ENCODE data around the gene STMN1. TPM values are rescaled to one million over a fixed set of nuclear protein-coding genes. Genes with fewer than 3 reads are reported as not detected.
"Not testable (repeated sequence)": the region's sequence is repeated elsewhere in the genome, so short reads cannot be mapped to it uniquely, and the experiment has no call there.

STMN1 gene
- total RNA-seq (10 to 100 TPM; 10.3 to 20.2 (median 16.0) TPM), polyA plus RNA-seq (20.7 TPM)
- long read RNA-seq, donor 1, partial matches to known transcripts, result 0 of 3 reads
- long read RNA-seq, donor 1, other reads (novel, unspliced or antisense), result 0 of 3 reads
- long read RNA-seq, donor 2, partial matches to known transcripts, result 0 of 1 reads
- long read RNA-seq, donor 2, other reads (novel, unspliced or antisense), result 0 of 1 reads
- long read RNA-seq, donor 3, partial matches to known transcripts, result 1 of 5 reads
- long read RNA-seq, donor 3, other reads (novel, unspliced or antisense), result 1 of 5 reads
- long read RNA-seq, donor 4, partial matches to known transcripts, result 0 of 2 reads
- long read RNA-seq, donor 4, other reads (novel, unspliced or antisense), result 0 of 2 reads

GRCh38 chr1:25905680-25906643 is at the start of gene STMN1:
TSS of gene STMN1 (minus strand) at chr1:25906419. CDS start at chr1:25904676, 1,743 bp downstream.
- ATAC-seq (peak; percentile 95 to 96), DNase-seq (peak; percentile 89 to 96 (median 96))
- no peaks in the 10 kb centered on the region for H3K27me3 ChIP-seq (ENCODE audit: control insufficient read depth, insufficient read depth)
- H3K4me3 ChIP-seq (ENCODE audit: low read length), result peak within 1 kb of the TSS; percentile 73
- H3K4me1 ChIP-seq (ENCODE audit: control insufficient read depth, insufficient read depth, low read length), result no peaks in the 10 kb centered on the region
- WGBS, result under 1% methylated on average over 102 of the region's 102 CpGs
- H3K27ac ChIP-seq (ENCODE audit: low read length), result no peak within 1 kb of the TSS
- intact Hi-C loops (cut with DNase I), result no loop called here
- H3K9me3 ChIP-seq (ENCODE audit: control insufficient read depth, low read length), result no peaks in the 10 kb centered on the region

DNA sequence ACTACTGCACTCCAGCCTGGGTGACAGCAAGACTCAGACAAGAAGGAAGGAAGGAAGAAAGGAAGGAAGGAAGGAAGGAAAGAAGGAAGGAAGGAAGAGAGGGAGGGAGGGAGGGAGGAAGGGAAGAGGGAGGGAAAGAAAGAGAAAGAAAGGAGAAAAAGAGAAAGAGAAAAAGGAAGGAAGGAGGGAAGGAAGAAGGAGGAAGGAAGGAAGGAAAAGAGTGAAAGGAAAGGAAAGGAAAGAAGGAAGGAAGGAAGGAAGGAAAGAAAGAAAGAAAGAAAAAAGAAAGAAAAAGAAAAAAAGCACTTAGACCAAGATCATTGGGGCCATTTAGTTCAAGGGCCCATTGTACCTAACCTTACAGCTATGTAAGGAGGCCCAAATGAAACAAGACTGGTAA is 49.3 kb upstream of the STMN1 start:
- no peaks in the 10 kb centered on the region for H3K4me1 ChIP-seq (ENCODE audit: control insufficient read depth, insufficient read depth, low read length)
- no peak for ATAC-seq

GRCh38 chr1:25954282-25954938 is 48.2 kb upstream of the STMN1 start:
- ATAC-seq, result no peak
- Histone ChIP-seq H3K4me3 (ENCODE audit: low read length) (no peak overlapping the region), H3K27me3 (ENCODE audit: control insufficient read depth, insufficient read depth) (no peaks in the 10 kb centered on the region), H3K4me1 (ENCODE audit: control insufficient read depth, insufficient read depth, low read length) (no peaks in the 10 kb centered on the region), H3K27ac (ENCODE audit: low read length) (no peak overlapping the region), H3K9me3 (ENCODE audit: control insufficient read depth, low read length) (peaks cover 4% of the 10 kb centered on the region)
- intact Hi-C loops (cut with DNase I), result no loop called here
- no peak for DNase-seq
- 80% methylated on average over 10 of the region's 10 CpGs for WGBS

More for the DNA sequence above, 49.3 kb upstream of the STMN1 start:
- no peak overlapping the region for H3K4me3 ChIP-seq (ENCODE audit: low read length)
- H3K9me3 ChIP-seq (ENCODE audit: control insufficient read depth, low read length), result peaks cover 1% of the 10 kb centered on the region
- no peak overlapping the region for H3K27ac ChIP-seq (ENCODE audit: low read length)
- no peak for DNase-seq
- intact Hi-C loops (cut with DNase I), result no loop called here
- H3K27me3 ChIP-seq (ENCODE audit: control insufficient read depth, insufficient read depth), result no peaks in the 10 kb centered on the region

DNA sequence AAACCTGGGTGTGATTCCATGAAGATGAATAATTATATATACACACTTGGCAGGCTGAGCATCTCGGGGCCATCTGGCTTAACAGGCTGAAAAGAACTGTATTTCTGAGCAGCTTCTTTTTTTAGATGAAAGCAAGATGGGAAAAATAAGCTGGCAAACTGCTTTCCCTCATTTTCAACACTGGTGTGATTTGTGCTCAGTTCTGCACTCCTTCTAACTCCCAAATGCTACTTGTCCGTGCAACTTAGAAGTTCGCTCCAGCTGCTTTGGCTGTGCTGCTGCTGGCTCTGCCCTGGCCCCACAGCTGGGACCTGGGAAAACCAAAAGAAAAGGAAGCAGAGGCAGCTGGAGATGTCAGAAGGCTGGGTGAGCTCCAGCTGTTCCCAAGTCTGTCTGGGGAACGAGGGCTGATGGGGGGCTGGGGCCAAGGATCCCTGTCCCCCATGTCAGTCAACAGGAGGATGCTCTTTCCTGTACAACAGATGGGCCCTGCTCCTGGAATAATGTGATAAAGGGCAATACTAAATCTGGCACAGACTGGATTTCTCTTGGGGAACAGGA is 46.7 kb upstream of the STMN1 start:
- ATAC-seq (no peak), DNase-seq (peak; percentile 23 to 77 (median 67))
- Histone ChIP-seq H3K27me3 (ENCODE audit: control insufficient read depth, insufficient read depth) (no peaks in the 10 kb centered on the region), H3K4me1 (ENCODE audit: control insufficient read depth, insufficient read depth, low read length) (no peaks in the 10 kb centered on the region), H3K27ac (ENCODE audit: low read length) (no peak overlapping the region), H3K4me3 (ENCODE audit: low read length) (no peak overlapping the region), H3K9me3 (ENCODE audit: control insufficient read depth, low read length) (peaks cover 2% of the 10 kb centered on the region)
- 49% methylated on average over 4 of the region's 4 CpGs for WGBS
- intact Hi-C loops (cut with DNase I), result no loop called here

- DNase-seq, result no peak
- Histone ChIP-seq H3K4me3 (ENCODE audit: low read length) (no peak overlapping the region), H3K9me3 (ENCODE audit: control insufficient read depth, low read length) (peaks cover 2% of the 10 kb centered on the region), H3K27me3 (ENCODE audit: control insufficient read depth, insufficient read depth) (no peaks in the 10 kb centered on the region), H3K27ac (ENCODE audit: low read length) (no peak overlapping the region), H3K4me1 (ENCODE audit: control insufficient read depth, insufficient read depth, low read length) (no peaks in the 10 kb centered on the region)
- ATAC-seq, result no peak
- WGBS, result 84% methylated on average over 4 of the region's 4 CpGs
- intact Hi-C loops (cut with DNase I), result no loop called here
These were observed 42.4 kb upstream of the STMN1 start for GRCh38 chr1:25948641-25949040.

- Histone ChIP-seq H3K9me3 (ENCODE audit: control insufficient read depth, low read length) (peaks cover 2% of the 10 kb centered on the region), H3K4me1 (ENCODE audit: control insufficient read depth, insufficient read depth, low read length) (no peaks in the 10 kb centered on the region), H3K4me3 (ENCODE audit: low read length) (no peak overlapping the region), H3K27me3 (ENCODE audit: control insufficient read depth, insufficient read depth) (no peaks in the 10 kb centered on the region), H3K27ac (ENCODE audit: low read length) (no peak overlapping the region)
- 94% methylated on average over 2 of the region's 2 CpGs for WGBS
- intact Hi-C loops (cut with DNase I), result no loop called here
- DNase-seq (no peak), ATAC-seq (no peak)
These were observed 40.8 kb upstream of the STMN1 start for GRCh38 chr1:25947027-25947426.

GRCh38 chr1:25945761-25946160 is 39.5 kb upstream of the STMN1 start:
- Histone ChIP-seq H3K9me3 (ENCODE audit: control insufficient read depth, low read length) (peaks cover 2% of the 10 kb centered on the region), H3K4me1 (ENCODE audit: control insufficient read depth, insufficient read depth, low read length) (no peaks in the 10 kb centered on the region), H3K27ac (ENCODE audit: low read length) (no peak overlapping the region), H3K4me3 (ENCODE audit: low read length) (no peak overlapping the region), H3K27me3 (ENCODE audit: control insufficient read depth, insufficient read depth) (no peaks in the 10 kb centered on the region)
- intact Hi-C loops (cut with DNase I), result no loop called here
- no peak for DNase-seq
- 86% methylated on average over 5 of the region's 5 CpGs for WGBS
- no peak for ATAC-seq

DNA sequence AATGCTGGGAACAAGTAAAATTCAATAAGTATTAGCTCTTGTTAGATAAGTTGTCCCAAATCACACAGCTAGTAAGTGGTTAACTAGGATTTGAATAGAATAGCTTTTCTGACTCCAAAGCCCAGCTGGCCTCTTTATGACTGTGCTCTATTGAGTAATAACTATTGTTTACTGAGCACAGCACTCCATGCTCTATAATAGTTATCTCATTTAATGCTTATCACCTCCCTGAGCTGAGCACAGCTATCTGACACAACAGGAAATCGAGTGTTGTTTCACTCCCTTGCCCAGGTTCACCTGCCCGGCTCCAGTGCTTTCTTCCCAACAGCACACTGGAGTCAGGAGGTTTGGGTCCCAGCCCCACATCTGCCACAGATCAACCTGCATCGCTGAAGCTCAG is 38.8 kb upstream of the STMN1 start:
- H3K4me1 ChIP-seq (ENCODE audit: control insufficient read depth, insufficient read depth, low read length), result no peaks in the 10 kb centered on the region
- no peak for ATAC-seq
- intact Hi-C loops (cut with DNase I), result no loop called here
- WGBS, result 79% methylated on average over 3 of the region's 3 CpGs
- no peak overlapping the region for H3K4me3 ChIP-seq (ENCODE audit: low read length)
- DNase-seq, result no peak
- H3K27ac ChIP-seq (ENCODE audit: low read length), result no peak overlapping the region
- H3K9me3 ChIP-seq (ENCODE audit: control insufficient read depth, low read length), result peaks cover 2% of the 10 kb centered on the region
- H3K27me3 ChIP-seq (ENCODE audit: control insufficient read depth, insufficient read depth), result no peaks in the 10 kb centered on the region

DNA sequence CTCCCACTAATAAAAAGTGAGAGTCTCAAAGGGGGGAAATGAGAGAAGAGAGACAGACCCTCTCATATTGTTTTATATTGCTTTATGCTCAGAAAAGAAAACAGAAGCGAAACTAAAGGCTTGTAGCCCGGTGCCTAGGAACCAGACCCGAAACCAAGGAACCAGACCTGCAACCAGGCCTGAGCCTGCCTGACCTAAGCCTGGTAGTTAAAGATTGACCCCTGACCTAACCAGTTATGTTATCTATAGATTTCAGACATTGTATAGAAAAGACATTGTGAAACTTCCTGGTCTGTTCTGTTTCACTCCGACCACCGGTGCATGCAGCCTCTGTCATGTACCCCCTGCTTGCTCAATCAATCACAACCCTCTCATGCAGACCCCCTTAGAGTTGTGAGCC is 37.3 kb upstream of the STMN1 start:
- H3K27me3 ChIP-seq (ENCODE audit: control insufficient read depth, insufficient read depth); H3K9me3 ChIP-seq (ENCODE audit: control insufficient read depth, low read length); H3K4me3 ChIP-seq (ENCODE audit: low read length); intact Hi-C loops (cut with DNase I); H3K27ac ChIP-seq (ENCODE audit: low read length); ATAC-seq; DNase-seq; H3K4me1 ChIP-seq (ENCODE audit: control insufficient read depth, insufficient read depth, low read length): not testable (repeated sequence)
- WGBS, result 71% methylated on average over 5 of the region's 5 CpGs

DNA sequence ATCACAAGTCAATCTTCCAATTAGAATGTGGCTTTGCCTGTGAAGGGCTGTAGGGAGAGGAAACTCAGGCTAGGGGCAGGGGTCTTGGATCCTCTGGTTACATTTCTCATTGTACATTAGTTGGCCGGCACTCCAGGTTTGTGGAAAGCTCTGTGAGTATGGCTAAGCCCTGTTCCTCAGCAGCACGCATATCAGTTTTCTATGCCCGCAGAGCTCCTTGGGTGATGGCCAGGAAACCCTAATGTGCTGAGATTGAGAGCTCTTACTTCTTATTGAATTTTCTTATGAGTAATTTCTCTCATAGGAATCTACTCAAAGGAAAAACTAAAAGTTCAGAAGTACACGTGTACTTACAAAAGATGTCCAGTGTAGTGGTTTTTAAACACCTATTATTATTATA is 30.7 kb upstream of the STMN1 start:
- Histone ChIP-seq H3K4me1 (ENCODE audit: control insufficient read depth, insufficient read depth, low read length) (peaks cover 3% of the 10 kb centered on the region), H3K27ac (ENCODE audit: low read length) (no peak overlapping the region), H3K4me3 (ENCODE audit: low read length) (no peak overlapping the region), H3K9me3 (ENCODE audit: control insufficient read depth, low read length) (no peaks in the 10 kb centered on the region), H3K27me3 (ENCODE audit: control insufficient read depth, insufficient read depth) (no peaks in the 10 kb centered on the region)
- 72% methylated on average over 4 of the region's 4 CpGs for WGBS
- DNase-seq (no peak), ATAC-seq (no peak)
- intact Hi-C loops (cut with DNase I), result no loop called here

Data from right cardiac atrium (tissue), 5 donors.